Mesendoderm (in vitro differentiated cells): ENCODE data around the gene TEX264.

Source experiments
- DNase-seq: peaks from one replicate; pipeline ENCODE4 v3.0.0; 2013
- H2AK5ac ChIP-seq: 2 replicates; pipeline ENCODE4 v1.6.1; 2013; ENCODE audit warnings: low read length, inconsistent platforms
- H2BK120ac ChIP-seq: 2 replicates; pipeline ENCODE4 v1.6.1; 2013; ENCODE audit warnings: low read depth, mild to moderate bottlenecking, low read length, moderate library complexity, mixed read lengths
- H2BK15ac ChIP-seq: replicated peaks from 2 replicates; pipeline ENCODE4 v1.6.1; 2013; ENCODE audit warnings: low read depth, mild to moderate bottlenecking, moderate library complexity
- H2BK5ac ChIP-seq: 2 replicates; pipeline ENCODE4 v1.6.1; 2013; ENCODE audit warnings: low read length, inconsistent platforms
- H3K18ac ChIP-seq: 2 replicates; pipeline ENCODE4 v1.6.1; 2013; ENCODE audit warnings: mild to moderate bottlenecking, low read length, mixed read lengths
- H3K23ac ChIP-seq: one replicate; pipeline ENCODE4 v1.6.1; 2013; ENCODE audit warnings: low read length
- H3K27ac ChIP-seq: 2 replicates; pipeline ENCODE4 v1.5.1; 2013; ENCODE audit warnings: low read depth, mild to moderate bottlenecking, inconsistent platforms, low read length, moderate library complexity
- H3K27me3 ChIP-seq: 2 replicates; pipeline ENCODE4 v1.6.1; 2013; ENCODE audit warnings: low read length, control low read depth, mild to moderate bottlenecking, inconsistent platforms; ENCODE audit not compliant: insufficient read depth, poor library complexity
- H3K36me3 ChIP-seq: 2 replicates; pipeline ENCODE4 v1.6.1; 2013; ENCODE audit warnings: low read length, inconsistent platforms; ENCODE audit not compliant: control insufficient read depth, insufficient read depth
- H3K4ac ChIP-seq: one replicate; pipeline ENCODE4 v1.6.1; 2013; ENCODE audit warnings: low read depth, mild to moderate bottlenecking, low read length, moderate library complexity
- H3K4me1 ChIP-seq: 2 replicates; pipeline ENCODE4 v1.6.1; 2013; ENCODE audit warnings: low read depth, low read length, inconsistent platforms; ENCODE audit not compliant: control insufficient read depth
- H3K4me2 ChIP-seq: 2 replicates; pipeline ENCODE4 v1.6.1; 2013; ENCODE audit warnings: low read length
- H3K4me3 ChIP-seq: 2 replicates; pipeline ENCODE4 v1.5.1; 2013; ENCODE audit warnings: mild to moderate bottlenecking, low read length
- H3K56ac ChIP-seq: one replicate; pipeline ENCODE4 v1.6.1; 2013; ENCODE audit warnings: low read length
- H3K79me1 ChIP-seq: 2 replicates; pipeline ENCODE4 v1.6.1; 2013; ENCODE audit warnings: low read length, inconsistent platforms
- H3K79me2 ChIP-seq: 2 replicates; pipeline ENCODE4 v1.6.1; 2013; ENCODE audit warnings: mild to moderate bottlenecking, low read length; ENCODE audit not compliant: control insufficient read depth, insufficient read depth
- H3K9ac ChIP-seq: 2 replicates; pipeline ENCODE4 v1.6.1; 2013; ENCODE audit warnings: low read length, inconsistent platforms
- H4K5ac ChIP-seq: one replicate; pipeline ENCODE4 v1.6.1; 2013; ENCODE audit warnings: low read length
- H4K8ac ChIP-seq: one replicate; pipeline ENCODE4 v1.6.1; 2013; ENCODE audit warnings: low read depth, mild to moderate bottlenecking, control low read depth, low read length, moderate library complexity
- WGBS: extraction: QIAGEN DNeasy Blood & Tissue Kit; methylation state at CpG from one replicate; pipeline ENCODE4 v1.1.7; 2013; ENCODE audit warnings: low lambda C conversion rate, missing lambda C conversion rate; ENCODE audit not compliant: insufficient coverage; ENCODE audit errors: extremely low coverage; 5-methylcytosine and 5-hydroxymethylcytosine counted together

The TEX264 gene

GRCh38 chr3:51677358-51677757 is 6.3 kb downstream of the TEX264 start:
- no peak overlapping the region for H2BK120ac ChIP-seq
- no peaks in the 10 kb centered on the region for H3K27me3 ChIP-seq
- no peak overlapping the region for H3K18ac ChIP-seq
- H3K4me3 ChIP-seq = no peak overlapping the region
- H3K79me2 ChIP-seq = no peaks in the 10 kb centered on the region
- no peak overlapping the region for H3K9ac ChIP-seq
- H3K79me1 ChIP-seq = no peaks in the 10 kb centered on the region
- H3K4me1 ChIP-seq = peaks cover 4% of the 10 kb centered on the region
- no peak overlapping the region for H3K4me2 ChIP-seq
- H3K23ac ChIP-seq = no peak overlapping the region
- H2BK15ac ChIP-seq = no peak overlapping the region
- H3K4ac ChIP-seq = no peak overlapping the region
- no peak overlapping the region for H4K8ac ChIP-seq
- H2AK5ac ChIP-seq = no peak overlapping the region
- no peak overlapping the region for H2BK5ac ChIP-seq
- H4K5ac ChIP-seq = no peak overlapping the region
- H3K56ac ChIP-seq = no peak overlapping the region
- H3K27ac ChIP-seq = no peak overlapping the region
- WGBS = no CpG with 5 or more reads among the region's 3 CpGs
- no peaks in the 10 kb centered on the region for H3K36me3 ChIP-seq
- no peak for DNase-seq

- no peaks in the 10 kb centered on the region for H3K27me3 ChIP-seq
- H3K4me1 ChIP-seq = peaks cover 4% of the 10 kb centered on the region
- H3K27ac ChIP-seq = no peak overlapping the region
- no peak overlapping the region for H2BK5ac ChIP-seq
- no peak overlapping the region for H3K4me3 ChIP-seq
- no peaks in the 10 kb centered on the region for H3K79me2 ChIP-seq
- no CpG with 5 or more reads among the region's 1 CpG for WGBS
- H3K9ac ChIP-seq = no peak overlapping the region
- no peak overlapping the region for H2AK5ac ChIP-seq
- H3K4me2 ChIP-seq = no peak overlapping the region
- H3K4ac ChIP-seq = no peak overlapping the region
- H4K8ac ChIP-seq = no peak overlapping the region
- H3K56ac ChIP-seq = no peak overlapping the region
- no peak overlapping the region for H3K23ac ChIP-seq
- H2BK120ac ChIP-seq = no peak overlapping the region
- no peak overlapping the region for H4K5ac ChIP-seq
- no peak for DNase-seq
- no peak overlapping the region for H2BK15ac ChIP-seq
- no peaks in the 10 kb centered on the region for H3K79me1 ChIP-seq
- no peaks in the 10 kb centered on the region for H3K36me3 ChIP-seq
- no peak overlapping the region for H3K18ac ChIP-seq
These were observed 7.1 kb downstream of the TEX264 start for GRCh38 chr3:51678186-51678585.

- no peak overlapping the region for H2BK15ac ChIP-seq
- no peak overlapping the region for H3K4ac ChIP-seq
- H3K9ac ChIP-seq = no peak overlapping the region
- no peak overlapping the region for H3K27ac ChIP-seq
- H3K4me3 ChIP-seq = no peak overlapping the region
- H3K18ac ChIP-seq = no peak overlapping the region
- no peak overlapping the region for H3K4me2 ChIP-seq
- H2BK120ac ChIP-seq = no peak overlapping the region
- no peak overlapping the region for H4K8ac ChIP-seq
- H3K27me3 ChIP-seq = no peaks in the 10 kb centered on the region
- H3K79me2 ChIP-seq = no peaks in the 10 kb centered on the region
- H2AK5ac ChIP-seq = no peak overlapping the region
- peaks cover 4% of the 10 kb centered on the region for H3K4me1 ChIP-seq
- H4K5ac ChIP-seq = no peak overlapping the region
- no peak overlapping the region for H3K23ac ChIP-seq
- H3K79me1 ChIP-seq = no peaks in the 10 kb centered on the region
- no peaks in the 10 kb centered on the region for H3K36me3 ChIP-seq
- H3K56ac ChIP-seq = no peak overlapping the region
- no CpG with 5 or more reads among the region's 2 CpGs for WGBS
- no peak for DNase-seq
- no peak overlapping the region for H2BK5ac ChIP-seq
These were observed 7.6 kb downstream of the TEX264 start for GRCh38 chr3:51678641-51679040.

GRCh38 chr3:51679318-51679717 is 8.3 kb downstream of the TEX264 start:
- DNase-seq = no peak
- H3K4me2 ChIP-seq = no peak overlapping the region
- WGBS = no CpG with 5 or more reads among the region's 4 CpGs
- H3K56ac ChIP-seq = no peak overlapping the region
- H2BK15ac ChIP-seq = no peak overlapping the region
- H3K23ac ChIP-seq = no peak overlapping the region
- no peak overlapping the region for H3K4ac ChIP-seq
- no peaks in the 10 kb centered on the region for H3K27me3 ChIP-seq
- H4K5ac ChIP-seq = no peak overlapping the region
- no peak overlapping the region for H3K4me3 ChIP-seq
- no peak overlapping the region for H2AK5ac ChIP-seq
- H2BK120ac ChIP-seq = no peak overlapping the region
- no peaks in the 10 kb centered on the region for H3K79me1 ChIP-seq
- H3K79me2 ChIP-seq = no peaks in the 10 kb centered on the region
- H3K27ac ChIP-seq = no peak overlapping the region
- H2BK5ac ChIP-seq = no peak overlapping the region
- no peak overlapping the region for H3K18ac ChIP-seq
- no peaks in the 10 kb centered on the region for H3K36me3 ChIP-seq
- H3K9ac ChIP-seq = no peak overlapping the region
- H3K4me1 ChIP-seq = peaks cover 4% of the 10 kb centered on the region
- no peak overlapping the region for H4K8ac ChIP-seq

- H3K56ac ChIP-seq = peak overlapping the region; percentile 25
- no peak overlapping the region for H4K5ac ChIP-seq
- no peaks in the 10 kb centered on the region for H3K36me3 ChIP-seq
- H3K4me2 ChIP-seq = no peak overlapping the region
- H2BK5ac ChIP-seq = no peak overlapping the region
- no peak overlapping the region for H4K8ac ChIP-seq
- no peak overlapping the region for H3K18ac ChIP-seq
- H3K4ac ChIP-seq = no peak overlapping the region
- no peak overlapping the region for H3K23ac ChIP-seq
- no CpG with 5 or more reads among the region's 7 CpGs for WGBS
- no peak overlapping the region for H2AK5ac ChIP-seq
- no peak overlapping the region for H3K4me3 ChIP-seq
- no peak overlapping the region for H2BK120ac ChIP-seq
- no peak overlapping the region for H3K9ac ChIP-seq
- H3K79me2 ChIP-seq = no peaks in the 10 kb centered on the region
- H2BK15ac ChIP-seq = no peak overlapping the region
- H3K4me1 ChIP-seq = peaks cover 4% of the 10 kb centered on the region
- H3K27me3 ChIP-seq = no peaks in the 10 kb centered on the region
- H3K27ac ChIP-seq = no peak overlapping the region
- no peak for DNase-seq
- H3K79me1 ChIP-seq = no peaks in the 10 kb centered on the region
These were observed 8.7 kb downstream of the TEX264 start for GRCh38 chr3:51679777-51680176.

- Histone ChIP-seq H3K18ac (no peak overlapping the region), H4K5ac (no peak overlapping the region), H3K4me3 (no peak overlapping the region), H3K4me1 (peaks cover 4% of the 10 kb centered on the region), H2BK15ac (no peak overlapping the region), H3K56ac (no peak overlapping the region), H2BK120ac (no peak overlapping the region), H3K4me2 (no peak overlapping the region), H3K27me3 (no peaks in the 10 kb centered on the region), H3K36me3 (no peaks in the 10 kb centered on the region), H3K27ac (no peak overlapping the region), H4K8ac (no peak overlapping the region), H3K79me2 (no peaks in the 10 kb centered on the region), H2BK5ac (no peak overlapping the region), H3K23ac (no peak overlapping the region), H3K4ac (no peak overlapping the region), H3K9ac (no peak overlapping the region), H3K79me1 (no peaks in the 10 kb centered on the region), H2AK5ac (no peak overlapping the region)
- WGBS = no CpG with 5 or more reads among the region's 6 CpGs
- DNase-seq = no peak
These were observed 9.1 kb downstream of the TEX264 start for GRCh38 chr3:51680196-51680595.
